ENCODE results near the gene F8. TPM values are rescaled to one million over a fixed set of nuclear protein-coding genes. Genes with fewer than 3 reads are reported as not detected.
A peak's percentile ranks its signal among the peaks of the same experiment; 100 is the strongest.
"Not testable (repeated sequence)": the region's sequence is repeated elsewhere in the genome, so short reads cannot be mapped to it uniquely, and the experiment has no call there.

The F8 gene
- total and polyA plus RNA-seq, 10 of the 15 experiments (the other 5 are each of a cell fraction or from before 2014, with no cell fraction given), result 3.0 to 8.1 (median 5.1) TPM

DNA sequence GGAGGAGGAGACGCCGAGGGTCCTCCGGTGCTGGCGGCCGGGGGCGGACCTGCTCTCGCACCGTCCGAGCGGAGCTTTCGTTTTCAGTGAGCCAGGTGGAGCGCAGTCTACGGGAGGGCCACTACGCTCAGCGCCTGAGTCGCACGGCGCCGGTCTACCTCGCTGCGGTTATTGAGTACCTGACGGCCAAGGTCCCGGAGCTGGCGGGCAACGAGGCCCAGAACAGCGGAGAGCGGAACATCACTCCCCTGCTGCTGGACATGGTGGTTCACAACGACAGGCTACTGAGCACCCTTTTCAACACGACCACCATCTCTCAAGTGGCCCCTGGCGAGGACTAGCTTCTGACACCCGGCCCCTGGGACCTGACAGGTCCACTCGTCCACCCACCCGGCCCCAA is 137.5 kb downstream of the F8 start:
- WGBS (ENCODE audit: insufficient coverage, insufficient replicate concordance, low lambda C conversion rate, missing lambda C conversion rate), result 100% methylated on average over 6 of the region's 33 CpGs
- H3K27ac ChIP-seq (ENCODE audit: control insufficient read depth, insufficient read depth); SMC1A ChIA-PET (ENCODE audit: uncharacterized antibody, unreplicated experiment); FAIRE-seq; H3K4me2 ChIP-seq (ENCODE audit: control insufficient read depth, insufficient read depth); DNase-seq (ENCODE audit: low read depth, low spot score); in situ Hi-C loops (cut with MboI); H3K9ac ChIP-seq (ENCODE audit: control insufficient read depth, insufficient read depth, low read length); CTCF ChIA-PET; ATAC-seq; H3K9me3 ChIP-seq (replicated peaks; ENCODE audit: control insufficient read depth, insufficient read depth, low read length); H2AFZ ChIP-seq (ENCODE audit: control insufficient read depth, low read depth, low read length); intact Hi-C loops (cut with micrococcal nuclease; ENCODE audit: unreplicated experiment); RAD21 ChIA-PET (ENCODE audit: unreplicated experiment); H3K4me1 ChIP-seq (ENCODE audit: control insufficient read depth, insufficient read depth, low read length); H3K4me3 ChIP-seq; H4K20me1 ChIP-seq (ENCODE audit: control insufficient read depth, insufficient read depth); BruUV-seq (replicated peaks); POLR2A ChIA-PET; H3K36me3 ChIP-seq (ENCODE audit: control insufficient read depth in 2 of 2, insufficient read depth in 2 of 2, low read length in 1 of 2); H3K79me2 ChIP-seq (ENCODE audit: control insufficient read depth, insufficient read depth, low read length); H3K27me3 ChIP-seq (replicated peaks in 1 of 2; ENCODE audit: control insufficient read depth in 2 of 2, insufficient read depth in 2 of 2, low read length in 1 of 2): not testable (repeated sequence)

- H3K4me1 ChIP-seq (ENCODE audit: control insufficient read depth, insufficient read depth, low read length); RAD21 ChIA-PET (ENCODE audit: unreplicated experiment); H3K36me3 ChIP-seq (ENCODE audit: control insufficient read depth in 2 of 2, insufficient read depth in 2 of 2, low read length in 1 of 2); H3K27ac ChIP-seq (ENCODE audit: control insufficient read depth, insufficient read depth); POLR2A ChIA-PET; FAIRE-seq; H3K4me2 ChIP-seq (ENCODE audit: control insufficient read depth, insufficient read depth); H3K9me3 ChIP-seq (replicated peaks; ENCODE audit: control insufficient read depth, insufficient read depth, low read length); CTCF ChIA-PET; H2AFZ ChIP-seq (ENCODE audit: control insufficient read depth, low read depth, low read length); H4K20me1 ChIP-seq (ENCODE audit: control insufficient read depth, insufficient read depth); BruUV-seq (replicated peaks); H3K79me2 ChIP-seq (ENCODE audit: control insufficient read depth, insufficient read depth, low read length); intact Hi-C loops (cut with micrococcal nuclease; ENCODE audit: unreplicated experiment); SMC1A ChIA-PET (ENCODE audit: uncharacterized antibody, unreplicated experiment); H3K4me3 ChIP-seq; DNase-seq (ENCODE audit: low read depth, low spot score); in situ Hi-C loops (cut with MboI); H3K27me3 ChIP-seq (replicated peaks in 1 of 2; ENCODE audit: control insufficient read depth in 2 of 2, insufficient read depth in 2 of 2, low read length in 1 of 2); H3K9ac ChIP-seq (ENCODE audit: control insufficient read depth, insufficient read depth, low read length): not testable (repeated sequence)
- WGBS (ENCODE audit: insufficient coverage, insufficient replicate concordance, low lambda C conversion rate, missing lambda C conversion rate), result no CpG with 5 or more reads among the region's 8 CpGs
- ATAC-seq, result peak; percentile 23
Observed at GRCh38 chrX:154884069-154884468, 138.5 kb downstream of the F8 start.

DNA sequence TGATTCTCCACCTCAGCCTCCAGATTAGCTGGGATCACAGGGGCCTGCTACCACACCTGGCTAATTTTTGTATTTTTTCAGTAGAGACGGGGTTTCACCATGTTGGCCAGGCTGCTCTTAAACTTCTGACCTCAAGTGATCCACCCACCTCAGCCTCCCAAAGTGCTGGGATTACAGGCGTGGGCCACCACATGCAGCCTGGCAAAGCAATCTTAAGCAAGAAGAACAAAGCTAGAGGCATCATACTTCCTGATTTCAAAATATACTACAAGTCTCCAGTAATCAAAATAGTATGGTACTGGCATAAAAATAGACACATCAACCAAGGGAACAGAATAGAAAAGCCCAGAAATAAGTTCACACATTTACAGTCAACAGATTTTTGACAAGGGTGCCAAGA is 149.2 kb downstream of the F8 start:
- DNase-seq (ENCODE audit: low read depth, low spot score) (no peak), FAIRE-seq (no peak), ATAC-seq (no peak)
- no peaks in the 10 kb centered on the region for H4K20me1 ChIP-seq (ENCODE audit: control insufficient read depth, insufficient read depth)
- SMC1A ChIA-PET (ENCODE audit: uncharacterized antibody, unreplicated experiment), result no interaction called here
- H3K27me3 ChIP-seq (replicated peaks in 1 of 2; ENCODE audit: control insufficient read depth in 2 of 2, insufficient read depth in 2 of 2, low read length in 1 of 2), result no peaks in the 10 kb centered on the region
- 33% methylated on average over 2 of the region's 2 CpGs for WGBS (ENCODE audit: insufficient coverage, insufficient replicate concordance, low lambda C conversion rate, missing lambda C conversion rate)
- H3K36me3 ChIP-seq (ENCODE audit: control insufficient read depth in 2 of 2, insufficient read depth in 2 of 2, low read length in 1 of 2), result no peaks in the 10 kb centered on the region
- intact Hi-C loops (cut with micrococcal nuclease; ENCODE audit: unreplicated experiment) (no loop called here), in situ Hi-C loops (cut with MboI) (no loop called here)
- POLR2A ChIA-PET, result no interaction called here
- H3K9me3 ChIP-seq (replicated peaks; ENCODE audit: control insufficient read depth, insufficient read depth, low read length), result no peaks in the 10 kb centered on the region
- no peaks in the 10 kb centered on the region for H3K4me1 ChIP-seq (ENCODE audit: control insufficient read depth, insufficient read depth, low read length)
- H3K9ac ChIP-seq (ENCODE audit: control insufficient read depth, insufficient read depth, low read length), result no peak overlapping the region
- TF ChIP-seq SREBF2 (IDR thresholded peaks at IDR 0.05; ENCODE audit: low read length) (no peak), STAT1 (conservative IDR thresholded peaks at IDR 0.05) (no peak)
- no peak overlapping the region for H3K4me3 ChIP-seq
- no TSS peak for BruUV-seq (replicated peaks)
- H3K27ac ChIP-seq (ENCODE audit: control insufficient read depth, insufficient read depth), result no peak overlapping the region
- RAD21 ChIA-PET (ENCODE audit: unreplicated experiment), result no interaction called here
- H3K79me2 ChIP-seq (ENCODE audit: control insufficient read depth, insufficient read depth, low read length), result no peaks in the 10 kb centered on the region
- no peak overlapping the region for H2AFZ ChIP-seq (ENCODE audit: control insufficient read depth, low read depth, low read length)
- H3K4me2 ChIP-seq (ENCODE audit: control insufficient read depth, insufficient read depth), result no peak overlapping the region
- CTCF ChIA-PET, result no interaction called here

- H4K20me1 ChIP-seq (ENCODE audit: control insufficient read depth, insufficient read depth); RAD21 ChIA-PET (ENCODE audit: unreplicated experiment); H3K4me1 ChIP-seq (ENCODE audit: control insufficient read depth, insufficient read depth, low read length); H3K36me3 ChIP-seq (ENCODE audit: control insufficient read depth in 2 of 2, insufficient read depth in 2 of 2, low read length in 1 of 2); SMC1A ChIA-PET (ENCODE audit: uncharacterized antibody, unreplicated experiment); H3K4me3 ChIP-seq; H3K9me3 ChIP-seq (replicated peaks; ENCODE audit: control insufficient read depth, insufficient read depth, low read length); intact Hi-C loops (cut with micrococcal nuclease; ENCODE audit: unreplicated experiment); H3K4me2 ChIP-seq (ENCODE audit: control insufficient read depth, insufficient read depth); H2AFZ ChIP-seq (ENCODE audit: control insufficient read depth, low read depth, low read length); BruUV-seq (replicated peaks); ATAC-seq; in situ Hi-C loops (cut with MboI); H3K79me2 ChIP-seq (ENCODE audit: control insufficient read depth, insufficient read depth, low read length); H3K27ac ChIP-seq (ENCODE audit: control insufficient read depth, insufficient read depth); POLR2A ChIA-PET; FAIRE-seq; CTCF ChIA-PET; H3K27me3 ChIP-seq (replicated peaks in 1 of 2; ENCODE audit: control insufficient read depth in 2 of 2, insufficient read depth in 2 of 2, low read length in 1 of 2); H3K9ac ChIP-seq (ENCODE audit: control insufficient read depth, insufficient read depth, low read length); DNase-seq (ENCODE audit: low read depth, low spot score): not testable (repeated sequence)
Observed at GRCh38 chrX:154868522-154868921, 154.0 kb downstream of the F8 start.
